ENCODE measurements around the gene DEGS2.

DNA sequence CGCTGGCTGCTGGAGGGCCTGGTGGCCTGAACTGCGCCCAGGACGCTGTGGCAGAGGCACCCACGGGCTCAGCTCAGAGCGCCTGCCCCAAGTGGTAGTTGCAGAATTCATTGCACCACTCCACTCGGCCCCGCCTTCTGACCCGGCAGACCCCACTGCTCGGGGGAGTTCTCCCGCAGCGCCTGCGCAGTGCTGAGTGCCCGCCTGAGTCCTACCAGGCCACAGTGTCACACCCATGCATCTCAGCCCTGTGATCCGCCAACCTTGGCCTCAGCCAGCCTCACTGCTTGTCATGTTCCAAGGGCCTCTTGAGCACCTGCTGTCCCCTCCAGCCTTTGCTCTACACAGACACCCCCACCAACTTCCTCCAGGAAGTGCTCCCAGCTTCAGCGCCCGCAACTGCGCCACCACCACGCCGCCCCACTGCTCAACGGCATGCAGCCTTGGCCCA is 12.2 kb downstream of the DEGS2 start:
- TF ChIP-seq CTCF (IDR thresholded peaks at IDR 0.05) (no peak), POLR2A (IDR thresholded peaks at IDR 0.05) (no peak)

Measured in testis (tissue), 2 donors.